ENCODE results near the gene PPP1R12B. TPM values are rescaled to one million over a fixed set of nuclear protein-coding genes. Genes with fewer than 3 reads are reported as not detected.
"Not testable (repeated sequence)": the region's sequence is repeated elsewhere in the genome, so short reads cannot be mapped to it uniquely, and the experiment has no call there.

The PPP1R12B gene
- total and polyA plus RNA-seq, 4 donors, result 31.1 to 47.0 (median 39.2) TPM

- H3K27me3 ChIP-seq (ENCODE audit: control insufficient read depth, insufficient read depth, low read length); DNase-seq (ENCODE audit: low read depth in 4 of 6, low spot score in 6 of 6); H3K36me3 ChIP-seq (ENCODE audit: control insufficient read depth, insufficient read depth, low read length); H3K27ac ChIP-seq (ENCODE audit: low read depth, low read length); H3K4me3 ChIP-seq (ENCODE audit: low read depth, low read length); H3K9me3 ChIP-seq (ENCODE audit: control insufficient read depth, insufficient read depth, low read length); H3K4me1 ChIP-seq (ENCODE audit: control insufficient read depth, insufficient read depth, low read length): not testable (repeated sequence)
- WGBS (ENCODE audit: insufficient coverage), result 81% methylated on average over 3 of the region's 3 CpGs
These were observed 47.3 kb downstream of the PPP1R12B start for GRCh38 chr1:202395831-202396230.

- Histone ChIP-seq H3K4me3 (ENCODE audit: low read depth, low read length) (no peak overlapping the region), H3K36me3 (ENCODE audit: control insufficient read depth, insufficient read depth, low read length) (no peaks in the 10 kb centered on the region), H3K27me3 (ENCODE audit: control insufficient read depth, insufficient read depth, low read length) (no peaks in the 10 kb centered on the region), H3K9me3 (ENCODE audit: control insufficient read depth, insufficient read depth, low read length) (no peaks in the 10 kb centered on the region), H3K27ac (ENCODE audit: low read depth, low read length) (no peak overlapping the region), H3K4me1 (ENCODE audit: control insufficient read depth, insufficient read depth, low read length) (peaks cover 7% of the 10 kb centered on the region)
- DNase-seq (ENCODE audit: low read depth in 4 of 6, low spot score in 6 of 6), result peak in 1 of 6 donors; percentile 16
These were observed 48.8 kb downstream of the PPP1R12B start for GRCh38 chr1:202397256-202397655.

- peak in 3 of 6 donors; percentile 25 to 82 (median 43) for DNase-seq (ENCODE audit: low read depth in 4 of 6, low spot score in 6 of 6)
- not testable (repeated sequence) for H3K4me1 ChIP-seq (ENCODE audit: control insufficient read depth, insufficient read depth, low read length); H3K27ac ChIP-seq (ENCODE audit: low read depth, low read length); H3K9me3 ChIP-seq (ENCODE audit: control insufficient read depth, insufficient read depth, low read length); H3K27me3 ChIP-seq (ENCODE audit: control insufficient read depth, insufficient read depth, low read length); H3K36me3 ChIP-seq (ENCODE audit: control insufficient read depth, insufficient read depth, low read length); H3K4me3 ChIP-seq (ENCODE audit: low read depth, low read length)
- no CpG with 5 or more reads among the region's 1 CpG for WGBS (ENCODE audit: insufficient coverage)
These were observed 49.9 kb downstream of the PPP1R12B start for GRCh38 chr1:202398439-202398838.

- peaks cover 11% of the 10 kb centered on the region for H3K4me1 ChIP-seq (ENCODE audit: control insufficient read depth, insufficient read depth, low read length)
- H3K4me3 ChIP-seq (ENCODE audit: low read depth, low read length); H3K9me3 ChIP-seq (ENCODE audit: control insufficient read depth, insufficient read depth, low read length); H3K36me3 ChIP-seq (ENCODE audit: control insufficient read depth, insufficient read depth, low read length); H3K27me3 ChIP-seq (ENCODE audit: control insufficient read depth, insufficient read depth, low read length); H3K27ac ChIP-seq (ENCODE audit: low read depth, low read length); DNase-seq (ENCODE audit: low read depth in 4 of 6, low spot score in 6 of 6): not testable (repeated sequence)
- WGBS (ENCODE audit: insufficient coverage), result no CpG with 5 or more reads among the region's 1 CpG
These were observed 53.3 kb downstream of the PPP1R12B start for GRCh38 chr1:202401771-202402170.

- DNase-seq (ENCODE audit: low read depth in 4 of 6, low spot score in 6 of 6); H3K36me3 ChIP-seq (ENCODE audit: control insufficient read depth, insufficient read depth, low read length); H3K27ac ChIP-seq (ENCODE audit: low read depth, low read length); H3K4me3 ChIP-seq (ENCODE audit: low read depth, low read length); H3K4me1 ChIP-seq (ENCODE audit: control insufficient read depth, insufficient read depth, low read length); H3K9me3 ChIP-seq (ENCODE audit: control insufficient read depth, insufficient read depth, low read length); H3K27me3 ChIP-seq (ENCODE audit: control insufficient read depth, insufficient read depth, low read length): not testable (repeated sequence)
- no CpG with 5 or more reads among the region's 2 CpGs for WGBS (ENCODE audit: insufficient coverage)
These were observed 54.9 kb downstream of the PPP1R12B start for GRCh38 chr1:202403381-202403780.

GRCh38 chr1:202405928-202406327 lies 57.4 kb downstream of the PPP1R12B start:
- Histone ChIP-seq H3K9me3 (ENCODE audit: control insufficient read depth, insufficient read depth, low read length) (no peaks in the 10 kb centered on the region), H3K27ac (ENCODE audit: low read depth, low read length) (no peak overlapping the region), H3K36me3 (ENCODE audit: control insufficient read depth, insufficient read depth, low read length) (no peaks in the 10 kb centered on the region), H3K4me3 (ENCODE audit: low read depth, low read length) (no peak overlapping the region), H3K27me3 (ENCODE audit: control insufficient read depth, insufficient read depth, low read length) (no peaks in the 10 kb centered on the region), H3K4me1 (ENCODE audit: control insufficient read depth, insufficient read depth, low read length) (peaks cover 3% of the 10 kb centered on the region)
- no CpG with 5 or more reads among the region's 1 CpG for WGBS (ENCODE audit: insufficient coverage)
- peak in 5 of 6 donors; percentile 27 to 75 (median 32) for DNase-seq (ENCODE audit: low read depth in 4 of 6, low spot score in 6 of 6)

- H3K4me1 ChIP-seq (ENCODE audit: control insufficient read depth, insufficient read depth, low read length); H3K9me3 ChIP-seq (ENCODE audit: control insufficient read depth, insufficient read depth, low read length); H3K36me3 ChIP-seq (ENCODE audit: control insufficient read depth, insufficient read depth, low read length); DNase-seq (ENCODE audit: low read depth in 4 of 6, low spot score in 6 of 6); H3K27me3 ChIP-seq (ENCODE audit: control insufficient read depth, insufficient read depth, low read length); H3K27ac ChIP-seq (ENCODE audit: low read depth, low read length); H3K4me3 ChIP-seq (ENCODE audit: low read depth, low read length): not testable (repeated sequence)
- WGBS (ENCODE audit: insufficient coverage), result no CpG with 5 or more reads among the region's 2 CpGs
These were observed 58.4 kb downstream of the PPP1R12B start for GRCh38 chr1:202406896-202407295.

- not testable (repeated sequence) for H3K4me1 ChIP-seq (ENCODE audit: control insufficient read depth, insufficient read depth, low read length); H3K9me3 ChIP-seq (ENCODE audit: control insufficient read depth, insufficient read depth, low read length); H3K27me3 ChIP-seq (ENCODE audit: control insufficient read depth, insufficient read depth, low read length); DNase-seq (ENCODE audit: low read depth in 4 of 6, low spot score in 6 of 6); H3K4me3 ChIP-seq (ENCODE audit: low read depth, low read length); H3K36me3 ChIP-seq (ENCODE audit: control insufficient read depth, insufficient read depth, low read length); H3K27ac ChIP-seq (ENCODE audit: low read depth, low read length)
- WGBS (ENCODE audit: insufficient coverage), result no CpG with 5 or more reads among the region's 2 CpGs
These were observed 58.9 kb downstream of the PPP1R12B start for GRCh38 chr1:202407378-202407777.

- not testable (repeated sequence) for H3K4me3 ChIP-seq (ENCODE audit: low read depth, low read length); H3K36me3 ChIP-seq (ENCODE audit: control insufficient read depth, insufficient read depth, low read length); H3K27me3 ChIP-seq (ENCODE audit: control insufficient read depth, insufficient read depth, low read length); H3K9me3 ChIP-seq (ENCODE audit: control insufficient read depth, insufficient read depth, low read length); H3K27ac ChIP-seq (ENCODE audit: low read depth, low read length); DNase-seq (ENCODE audit: low read depth in 4 of 6, low spot score in 6 of 6); H3K4me1 ChIP-seq (ENCODE audit: control insufficient read depth, insufficient read depth, low read length)
- WGBS (ENCODE audit: insufficient coverage), result 14% methylated on average over 1 of the region's 2 CpGs
These were observed 61.8 kb downstream of the PPP1R12B start for GRCh38 chr1:202410251-202410650.

- H3K9me3 ChIP-seq (ENCODE audit: control insufficient read depth, insufficient read depth, low read length); H3K4me3 ChIP-seq (ENCODE audit: low read depth, low read length); H3K4me1 ChIP-seq (ENCODE audit: control insufficient read depth, insufficient read depth, low read length); H3K36me3 ChIP-seq (ENCODE audit: control insufficient read depth, insufficient read depth, low read length); H3K27ac ChIP-seq (ENCODE audit: low read depth, low read length); H3K27me3 ChIP-seq (ENCODE audit: control insufficient read depth, insufficient read depth, low read length); DNase-seq (ENCODE audit: low read depth in 4 of 6, low spot score in 6 of 6): not testable (repeated sequence)
- WGBS (ENCODE audit: insufficient coverage), result 83% methylated on average over 1 of the region's 5 CpGs
These were observed 62.4 kb downstream of the PPP1R12B start for GRCh38 chr1:202410854-202411357.
